Tibial artery (tissue), 4 donors: Measurements from ENCODE around the gene HBG2.

Experiments
- DNase-seq, 2 donors: peaks; one replicate each; pipeline ENCODE4 v3.0.0-alpha.2; 2019
- H3K27ac ChIP-seq, 2 donors: fragments of 200-600 bp; sonication (generic) in 1 of 2; 1 replicate in 1 of 2; 2 replicates in 1 of 2; pipeline ENCODE4 v1.5.1; 2018 to 2019; ENCODE audit warnings: mild to moderate bottlenecking in 1 of 2
- H3K27me3 ChIP-seq, 2 donors: fragments of 200-600 bp; sonication (generic) in 1 of 2; one replicate each; pipeline versions ENCODE4 v1.5.1 to v1.6.0; 2016 to 2019
- H3K36me3 ChIP-seq, 3 donors: fragments of 200-600 bp; sonication (generic) in 2 of 3; one replicate each; pipeline ENCODE4 v1.5.1; 2016 to 2019; ENCODE audit warnings: mild to moderate bottlenecking in 2 of 3
- H3K4me1 ChIP-seq, 4 donors: fragments of 200-600 bp; sonication (generic) in 2 of 4; 1 replicate in 3 of 4; 2 replicates in 1 of 4; pipeline ENCODE4 v1.5.1; 2016 to 2019
- H3K4me3 ChIP-seq, 2 donors: fragments of 200-600 bp; sonication (generic) in 1 of 2; 1 replicate in 1 of 2; 2 replicates in 1 of 2; pipeline ENCODE4 v1.5.1; 2018 to 2019; ENCODE audit warnings: mild to moderate bottlenecking in 2 of 2
- H3K9me3 ChIP-seq, 3 donors: fragments of 200-600 bp; sonication (generic) in 1 of 3; one replicate each; pipeline ENCODE4 v1.5.1; 2016 to 2019
- CTCF ChIP-seq, 2 experiments: fragments of 200-600 bp in 1 of 2; fragments of 450-650 bp in 1 of 2; IDR thresholded peaks; one replicate each; pipeline ENCODE4 v1.5.1; 2017 to 2019; ENCODE audit warnings: antibody characterized with exemption in 2 of 2, mild to moderate bottlenecking in 1 of 2, moderate library complexity in 1 of 2
- intact Hi-C: fragments of 100-400 bp; cut with DNase I; formaldehyde crosslinking; loops from one replicate; pipeline ENCODE4 v1.15.0; 2023; ENCODE audit warnings: low total_unique reads

Gene HBG2

GRCh38 chr11:5272395-5273017 is 17.9 kb upstream of the HBG2 start:
- DNase-seq, result no peak
- Histone ChIP-seq H3K4me1 (no peaks in the 10 kb centered on the region), H3K4me3 (no peak overlapping the region), H3K27ac (no peak overlapping the region), H3K9me3 (no peaks in the 10 kb centered on the region), H3K36me3 (no peaks in the 10 kb centered on the region), H3K27me3 (no peaks in the 10 kb centered on the region)
- no peak for TF ChIP-seq CTCF (IDR thresholded peaks at IDR 0.05)
- intact Hi-C loops, result no loop called here

GRCh38 chr11:5269715-5270147 is 15.2 kb upstream of the HBG2 start, which contains the start of gene HBE1:
TSS of gene HBE1 (minus strand) at chr11:5269945. CDS start at chr11:5269890, 55 bp downstream.
- Histone ChIP-seq H3K4me1 (no peaks in the 10 kb centered on the region), H3K9me3 (no peaks in the 10 kb centered on the region), H3K27ac (no peak within 1 kb of the TSS), H3K36me3 (no peaks in the 10 kb centered on the region), H3K27me3 (no peaks in the 10 kb centered on the region), H3K4me3 (no peak within 1 kb of the TSS)
- intact Hi-C loops, result no loop called here
- no peak for TF ChIP-seq CTCF (IDR thresholded peaks at IDR 0.05)
- DNase-seq, result no peak

GRCh38 chr11:5267033-5267563 is 12.5 kb upstream of the HBG2 start:
- Histone ChIP-seq H3K4me1 (no peaks in the 10 kb centered on the region), H3K9me3 (no peaks in the 10 kb centered on the region), H3K27ac (no peak overlapping the region), H3K4me3 (no peak overlapping the region), H3K36me3 (no peaks in the 10 kb centered on the region), H3K27me3 (no peaks in the 10 kb centered on the region)
- no peak for TF ChIP-seq CTCF (IDR thresholded peaks at IDR 0.05)
- DNase-seq, result no peak
- intact Hi-C loops, result no loop called here

- H3K36me3 ChIP-seq, result no peaks in the 10 kb centered on the region
- no peaks in the 10 kb centered on the region for H3K4me1 ChIP-seq
- no peak overlapping the region for H3K4me3 ChIP-seq
- no peak overlapping the region for H3K27ac ChIP-seq
- intact Hi-C loops, result no loop called here
- no peaks in the 10 kb centered on the region for H3K27me3 ChIP-seq
- DNase-seq, result no peak
- no peak for TF ChIP-seq CTCF (IDR thresholded peaks at IDR 0.05)
- H3K9me3 ChIP-seq, result peaks cover 0 to 4% (median 0%) of the 10 kb centered on the region in 3 donors
Observed at GRCh38 chr11:5266609-5267008, 12.0 kb upstream of the HBG2 start.

GRCh38 chr11:5265832-5266231 is 11.3 kb upstream of the HBG2 start:
- no peaks in the 10 kb centered on the region for H3K27me3 ChIP-seq
- no peaks in the 10 kb centered on the region for H3K4me1 ChIP-seq
- peaks cover 0 to 6% (median 0%) of the 10 kb centered on the region in 3 donors for H3K9me3 ChIP-seq
- intact Hi-C loops, result no loop called here
- H3K36me3 ChIP-seq, result no peaks in the 10 kb centered on the region
- TF ChIP-seq CTCF (IDR thresholded peaks at IDR 0.05), result no peak
- no peak overlapping the region for H3K27ac ChIP-seq
- DNase-seq, result no peak
- no peak overlapping the region for H3K4me3 ChIP-seq
